Parathyroid adenoma (tissue), 2 donors: ENCODE data around the gene SLC25A21.

ENCODE experiments used
- H2AFZ ChIP-seq: fragments of 300-600 bp; sonication (generic); one replicate; pipeline ENCODE4 v1.7.0; 2017; ENCODE audit warnings: antibody characterized with exemption, mild to moderate bottlenecking
- H3K27ac ChIP-seq: fragments of 300-600 bp; sonication (generic); one replicate; pipeline ENCODE4 v1.7.0; 2017
- H3K27me3 ChIP-seq: fragments of 300-600 bp; sonication (generic); one replicate; pipeline ENCODE4 v1.7.0; 2017; ENCODE audit warnings: low read length; ENCODE audit not compliant: control insufficient read depth, insufficient read depth
- H3K36me3 ChIP-seq: fragments of 300-600 bp; sonication (generic); one replicate; pipeline ENCODE4 v1.7.0; 2017; ENCODE audit warnings: low read length; ENCODE audit not compliant: control insufficient read depth, insufficient read depth
- H3K4me1 ChIP-seq: fragments of 300-600 bp; sonication (generic); one replicate; pipeline ENCODE4 v1.7.0; 2017; ENCODE audit warnings: control low read depth
- H3K4me2 ChIP-seq: fragments of 300-600 bp; sonication (generic); one replicate; pipeline ENCODE4 v1.7.0; 2017; ENCODE audit warnings: low read length
- H3K4me3 ChIP-seq: fragments of 300-600 bp; sonication (generic); one replicate; pipeline ENCODE4 v1.7.0; 2017; ENCODE audit warnings: low read depth, low read length
- H3K79me2 ChIP-seq: fragments of 300-600 bp; sonication (generic); one replicate; pipeline ENCODE4 v1.7.0; 2017; ENCODE audit warnings: control low read depth
- H3K9ac ChIP-seq: fragments of 300-600 bp; sonication (generic); one replicate; pipeline ENCODE4 v1.7.0; 2017; ENCODE audit warnings: mild to moderate bottlenecking
- H3K9me3 ChIP-seq: fragments of 300-600 bp; sonication (generic); one replicate; pipeline ENCODE4 v1.7.0; 2017; ENCODE audit warnings: low read length; ENCODE audit not compliant: control insufficient read depth
- CTCF ChIP-seq: fragments of 300-600 bp; sonication (generic); IDR thresholded peaks from one replicate; pipeline ENCODE4 v1.7.0; 2017; ENCODE audit warnings: antibody characterized with exemption, mild to moderate bottlenecking
- donor health status: primary hyperparathyroidism.

The SLC25A21 gene

DNA sequence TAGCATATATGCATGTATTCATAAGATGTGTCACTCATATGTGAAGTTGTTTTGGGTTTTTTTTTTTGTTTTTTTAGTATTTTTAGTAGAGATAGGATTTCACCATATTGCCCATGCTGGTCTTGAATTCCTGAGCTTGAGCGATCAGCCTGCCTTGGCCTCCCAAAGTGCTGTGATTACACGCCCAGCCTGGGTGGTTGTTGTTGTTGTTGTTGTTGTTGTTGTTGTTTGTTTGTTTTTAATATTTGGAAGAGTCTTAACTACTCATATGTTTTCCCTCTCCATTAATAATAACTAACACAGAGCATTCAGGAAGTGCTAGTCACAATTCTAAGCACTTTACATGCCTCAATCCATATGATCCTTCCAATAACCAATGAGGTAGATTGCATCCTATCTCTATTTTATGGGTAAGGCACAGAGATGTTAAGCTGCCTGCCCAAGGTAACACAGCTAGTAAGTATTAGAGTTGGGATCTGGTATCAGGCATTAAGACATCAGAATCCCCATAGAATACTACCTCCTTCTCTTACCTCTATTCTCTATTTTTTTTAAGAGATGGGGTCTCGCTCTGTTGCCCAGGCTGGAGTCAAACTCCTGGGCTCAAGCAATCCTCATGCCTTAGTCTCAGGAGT, 27.6 kb downstream of the SLC25A21 start:
- Histone ChIP-seq H3K27me3 (no peaks in the 10 kb centered on the region), H3K4me1 (no peaks in the 10 kb centered on the region), H3K79me2 (no peaks in the 10 kb centered on the region), H3K4me2 (no peak overlapping the region), H3K9me3 (no peaks in the 10 kb centered on the region), H2AFZ (no peak overlapping the region), H3K27ac (no peak overlapping the region), H3K9ac (no peak overlapping the region), H3K4me3 (no peak overlapping the region), H3K36me3 (no peaks in the 10 kb centered on the region)
- no peak for TF ChIP-seq CTCF

DNA sequence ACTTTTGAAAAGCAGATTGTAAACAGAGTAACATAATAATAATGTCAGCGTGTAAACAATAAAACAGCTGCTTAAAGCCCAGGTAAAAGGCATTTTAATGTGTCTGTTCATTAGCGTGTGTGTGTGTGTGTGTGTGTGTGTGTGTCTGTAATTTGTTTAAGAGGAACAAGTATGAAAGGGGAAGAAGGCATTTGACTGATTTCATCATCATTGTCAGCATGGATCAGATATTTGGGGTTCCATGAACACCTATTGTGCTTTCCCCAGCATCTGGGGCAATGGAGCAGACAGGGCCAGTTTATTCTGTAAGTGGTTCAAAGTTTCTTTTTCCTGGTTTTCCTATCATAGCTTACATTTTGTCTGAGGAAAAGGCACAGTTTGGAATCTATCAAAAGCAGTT, 28.9 kb downstream of the SLC25A21 start:
- no peak overlapping the region for H3K4me3 ChIP-seq
- H3K27me3 ChIP-seq, result no peaks in the 10 kb centered on the region
- no peaks in the 10 kb centered on the region for H3K9me3 ChIP-seq
- no peak overlapping the region for H3K4me2 ChIP-seq
- no peaks in the 10 kb centered on the region for H3K79me2 ChIP-seq
- no peaks in the 10 kb centered on the region for H3K4me1 ChIP-seq
- H3K27ac ChIP-seq, result no peak overlapping the region
- H3K9ac ChIP-seq, result no peak overlapping the region
- no peak for TF ChIP-seq CTCF
- peak overlapping the region; percentile 25 for H2AFZ ChIP-seq
- no peaks in the 10 kb centered on the region for H3K36me3 ChIP-seq

DNA sequence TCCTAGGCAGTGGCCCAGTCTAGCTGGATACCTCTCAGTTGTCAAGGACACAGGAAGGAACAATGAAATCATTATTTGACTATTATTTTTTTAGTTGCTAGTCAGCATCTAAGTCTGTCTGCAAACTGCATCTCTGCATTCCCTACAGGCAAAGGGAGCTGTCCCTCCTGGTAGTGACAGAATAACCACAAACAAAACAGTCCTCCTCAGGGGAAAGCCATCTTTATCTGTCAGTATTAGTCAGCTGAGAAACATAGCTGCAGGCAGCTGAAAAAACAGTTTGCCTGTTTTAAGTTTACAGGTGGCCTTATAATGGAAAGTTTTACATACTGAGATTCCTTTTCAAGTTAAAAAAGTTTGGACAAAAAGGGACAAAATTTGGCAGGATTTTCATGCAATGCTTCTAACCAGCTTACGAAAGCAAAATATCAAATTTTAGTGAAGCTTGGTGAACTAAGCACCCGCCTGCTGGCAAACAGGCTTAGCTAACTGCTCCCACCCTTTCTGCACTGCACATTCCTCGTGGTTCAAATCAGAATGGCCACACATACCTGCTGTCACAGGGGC, 29.5 kb downstream of the SLC25A21 start:
- Histone ChIP-seq H3K27me3 (no peaks in the 10 kb centered on the region), H3K79me2 (no peaks in the 10 kb centered on the region), H3K9me3 (no peaks in the 10 kb centered on the region), H3K4me1 (no peaks in the 10 kb centered on the region), H3K4me2 (no peak overlapping the region), H3K4me3 (no peak overlapping the region), H3K36me3 (no peaks in the 10 kb centered on the region), H2AFZ (peak overlapping the region; percentile 25), H3K9ac (no peak overlapping the region), H3K27ac (no peak overlapping the region)
- no peak for TF ChIP-seq CTCF

DNA sequence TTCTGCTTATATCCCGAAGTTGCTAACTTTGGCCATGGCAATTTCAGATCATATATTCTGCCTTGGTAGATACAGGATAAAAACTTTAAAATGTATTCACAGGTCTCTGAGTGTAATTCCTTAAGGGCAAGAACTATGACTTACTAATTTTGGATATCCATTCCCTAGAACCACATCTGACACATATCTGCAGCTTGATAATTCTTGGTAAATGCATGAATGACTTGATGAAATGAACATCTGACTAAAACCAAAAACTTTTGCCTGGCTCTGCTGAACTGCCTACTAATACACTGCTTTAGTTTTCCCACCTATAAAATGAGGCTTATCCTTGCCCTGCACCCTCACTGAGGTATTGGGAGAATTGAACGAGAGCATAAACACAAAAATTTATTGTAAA, 32.2 kb downstream of the SLC25A21 start:
- H3K27ac ChIP-seq, result no peak overlapping the region
- H3K4me1 ChIP-seq, result no peaks in the 10 kb centered on the region
- no peaks in the 10 kb centered on the region for H3K79me2 ChIP-seq
- TF ChIP-seq CTCF, result no peak
- H3K27me3 ChIP-seq, result no peaks in the 10 kb centered on the region
- no peak overlapping the region for H3K9ac ChIP-seq
- H3K36me3 ChIP-seq, result no peaks in the 10 kb centered on the region
- H3K4me3 ChIP-seq, result no peak overlapping the region
- no peak overlapping the region for H3K4me2 ChIP-seq
- no peaks in the 10 kb centered on the region for H3K9me3 ChIP-seq
- no peak overlapping the region for H2AFZ ChIP-seq

DNA sequence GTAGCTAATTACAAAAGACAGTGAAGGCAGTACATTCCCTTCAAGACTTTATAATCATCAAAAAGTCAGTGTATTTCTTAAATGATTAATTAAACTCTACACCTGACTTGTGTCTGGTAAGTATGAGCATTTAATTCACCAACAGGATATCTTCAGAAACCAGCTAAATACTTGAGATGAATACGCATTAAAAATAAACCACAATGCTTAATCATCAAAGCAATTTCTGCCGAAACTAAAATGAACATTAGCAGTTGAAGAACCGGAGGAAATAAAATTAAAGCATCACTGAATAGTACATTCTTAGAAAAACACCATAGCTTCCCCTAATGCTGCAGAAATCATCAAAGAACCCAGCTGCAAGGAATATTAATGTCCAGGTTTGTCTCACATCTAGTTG, 32.7 kb downstream of the SLC25A21 start:
- Histone ChIP-seq H3K27ac (no peak overlapping the region), H3K9ac (no peak overlapping the region), H3K4me3 (no peak overlapping the region), H3K79me2 (no peaks in the 10 kb centered on the region), H3K4me2 (no peak overlapping the region), H3K36me3 (no peaks in the 10 kb centered on the region), H3K27me3 (no peaks in the 10 kb centered on the region), H2AFZ (no peak overlapping the region), H3K4me1 (no peaks in the 10 kb centered on the region), H3K9me3 (no peaks in the 10 kb centered on the region)
- no peak for TF ChIP-seq CTCF
